T-cell (primary cell): ENCODE measurements around the gene EPB41L2. TPM values are rescaled to one million over a fixed set of nuclear protein-coding genes. Genes with fewer than 3 reads are reported as not detected.

ENCODE experiments used
- ATAC-seq, 4 experiments: fragments of 200-7000 bp in 3 of 4; fragments of 150-1000 bp in 1 of 4; cut with Tn5 transposase; replicated peaks in 1 of 4; 1 replicate in 3 of 4; 2 replicates in 1 of 4; pipeline ENCODE4 v1.10.0; 2021; ENCODE audit warnings: moderate library complexity in 3 of 4, mild to moderate bottlenecking in 2 of 4, moderate number of reproducible peaks in 1 of 4
- CTCF ChIA-PET, 2 donors: fragments of 300-600 bp; sonication (Branson Sonifier 250); formaldehyde crosslinking; loops; one replicate each; lab custom pipeline; 2022; ENCODE audit warnings: antibody characterized with exemption in 2 of 2; lab: Charles Lee
- POLR2A ChIA-PET, 2 donors: fragments of 300-600 bp; sonication (Branson Sonifier 250); formaldehyde crosslinking; loops; one replicate each; lab custom pipeline; 2022; ENCODE audit warnings: antibody characterized with exemption in 2 of 2; lab: Charles Lee
- DNase-seq, 35 experiments: peaks; one replicate each; pipeline versions ENCODE4 v3.0.0 to v3.0.0-alpha.2; 2013 to 2023
- H3K27ac ChIP-seq: one replicate; pipeline ENCODE4 v1.5.1; 2013; ENCODE audit warnings: low read length
- H3K27me3 ChIP-seq, 2 experiments: replicated peaks in 1 of 2; 1 replicate in 1 of 2; 2 replicates in 1 of 2; pipeline versions ENCODE4 v1.6.1 to v1.7.0; 2013; ENCODE audit warnings: low read length in 1 of 2, mixed read lengths in 1 of 2; ENCODE audit not compliant: control insufficient read depth in 2 of 2, insufficient read depth in 2 of 2; ENCODE audit errors: extremely low read depth in 1 of 2
- H3K36me3 ChIP-seq, 2 donors: 1 replicate in 1 of 2; 2 replicates in 1 of 2; pipeline versions ENCODE4 v1.6.1 to v1.7.0; 2013; ENCODE audit warnings: low read length in 1 of 2; ENCODE audit not compliant: control insufficient read depth in 2 of 2, insufficient read depth in 1 of 2; ENCODE audit errors: extremely low read depth in 1 of 2
- H3K4me1 ChIP-seq, 2 experiments: 1 replicate in 1 of 2; 2 replicates in 1 of 2; pipeline versions ENCODE4 v1.6.1 to v1.7.0; 2013; ENCODE audit warnings: low read length in 2 of 2, mixed read lengths in 1 of 2; ENCODE audit not compliant: insufficient read depth in 2 of 2, control insufficient read depth in 1 of 2; ENCODE audit errors: extremely low read depth in 1 of 2
- H3K4me3 ChIP-seq, 2 donors: 1 replicate in 1 of 2; 2 replicates in 1 of 2; pipeline versions ENCODE4 v1.5.1 to v1.7.0; 2013; ENCODE audit warnings: mild to moderate bottlenecking in 2 of 2, low read length in 1 of 2, moderate library complexity in 1 of 2; ENCODE audit not compliant: control insufficient read depth in 1 of 2; ENCODE audit errors: extremely low read depth in 1 of 2
- H3K9me3 ChIP-seq: 2 replicates; pipeline ENCODE4 v1.7.0; 2013
- H3K27ac Mint-ChIP-seq, 2 donors: one replicate each; pipeline ENCODE4 v1.8.0; 2020 to 2021; ENCODE audit warnings: mild to moderate bottlenecking in 2 of 2, mixed read lengths in 2 of 2
- H3K27me3 Mint-ChIP-seq, 2 donors: one replicate each; pipeline ENCODE4 v1.8.0; 2021 to 2022; ENCODE audit warnings: mixed read lengths in 2 of 2
- H3K36me3 Mint-ChIP-seq: one replicate; pipeline ENCODE4 v1.8.0; 2021; ENCODE audit warnings: mixed read lengths
- H3K4me1 Mint-ChIP-seq, 3 donors: one replicate each; pipeline ENCODE4 v1.8.0; 2020 to 2022; ENCODE audit warnings: mixed read lengths in 3 of 3, mild to moderate bottlenecking in 1 of 3
- H3K4me3 Mint-ChIP-seq, 3 donors: one replicate each; pipeline ENCODE4 v1.8.0; 2020 to 2022; ENCODE audit warnings: mild to moderate bottlenecking in 3 of 3, mixed read lengths in 3 of 3, moderate library complexity in 3 of 3
- H3K9me3 Mint-ChIP-seq, 3 donors: one replicate each; pipeline ENCODE4 v1.8.0; 2020 to 2022; ENCODE audit warnings: mixed read lengths in 3 of 3
- WGBS: methylation state at CpG from one replicate; pipeline ENCODE4 v1.1.5; 2013; ENCODE audit warnings: missing lambda C conversion rate; ENCODE audit not compliant: insufficient coverage; 5-methylcytosine and 5-hydroxymethylcytosine counted together
- total RNA-seq, 35 experiments: library from RNA in 6 of 35; stranded (reverse) in 6 of 35; fragments of 120-200 nt in 1 of 35; gene quantifications; one replicate each; pipeline versions ENCODE4 v1.2.1 to v1.2.4 and lab custom pipeline; 2013 to 2026

Gene EPB41L2
- total RNA-seq, 5 donors from 2014 or later (not counting 1 experiment from before 2014, with no cell fraction given): 11.1 to 15.0 (median 13.6) TPM

- H3K4me3 Mint-ChIP-seq: no peak overlapping the region
- Histone ChIP-seq H3K27ac (no peak overlapping the region), H3K36me3 (no peaks in the 10 kb centered on the region), H3K4me1 (no peaks in the 10 kb centered on the region), H3K9me3 (no peaks in the 10 kb centered on the region), H3K27me3 (no peaks in the 10 kb centered on the region), H3K4me3 (no peak overlapping the region)
- H3K27ac Mint-ChIP-seq: no peak overlapping the region
- POLR2A ChIA-PET: interaction anchor here (0.6 to 0.7 kb wide), 3 partner anchors 59 to 1116 kb away, joined by 3 to 6 read pairs (median 3); no protein-coding TSS in a partner anchor
- peaks cover 15% of the 10 kb centered on the region for H3K36me3 Mint-ChIP-seq
- CTCF ChIA-PET: interaction anchor here (0.5 to 1.0 kb wide), 6 partner anchors 11 to 1285 kb away, joined by 3 to 7 read pairs (median 4); no protein-coding TSS in a partner anchor
- no peaks in the 10 kb centered on the region for H3K27me3 Mint-ChIP-seq
- DNase-seq (no peak), ATAC-seq (no peak)
- no peaks in the 10 kb centered on the region for H3K9me3 Mint-ChIP-seq
- H3K4me1 Mint-ChIP-seq: no peaks in the 10 kb centered on the region
- WGBS: 98% methylated on average over 6 of the region's 11 CpGs
These were observed 203.7 kb downstream of the EPB41L2 start for GRCh38 chr6:130859161-130859867.

- POLR2A ChIA-PET: no interaction called here
- Histone ChIP-seq H3K4me3 (no peak overlapping the region), H3K27me3 (no peaks in the 10 kb centered on the region), H3K4me1 (no peaks in the 10 kb centered on the region), H3K36me3 (no peaks in the 10 kb centered on the region), H3K27ac (no peak overlapping the region), H3K9me3 (no peaks in the 10 kb centered on the region)
- DNase-seq: no peak
- CTCF ChIA-PET: interaction anchor here in 1 of 2 donors (1.0 kb wide), 1 partner anchor 12 kb away, joined by 7 read pairs; no protein-coding TSS in a partner anchor
- no peaks in the 10 kb centered on the region for H3K27me3 Mint-ChIP-seq
- H3K4me1 Mint-ChIP-seq: no peaks in the 10 kb centered on the region
- 70% methylated on average over 2 of the region's 2 CpGs for WGBS
- H3K4me3 Mint-ChIP-seq: no peak overlapping the region
- peaks cover 11% of the 10 kb centered on the region for H3K36me3 Mint-ChIP-seq
- ATAC-seq: no peak
- H3K27ac Mint-ChIP-seq: no peak overlapping the region
- H3K9me3 Mint-ChIP-seq: no peaks in the 10 kb centered on the region
These were observed 204.4 kb downstream of the EPB41L2 start for GRCh38 chr6:130858498-130859160.

- Histone ChIP-seq H3K27me3 (no peaks in the 10 kb centered on the region), H3K4me1 (no peaks in the 10 kb centered on the region), H3K4me3 (no peak overlapping the region), H3K9me3 (no peaks in the 10 kb centered on the region), H3K36me3 (no peaks in the 10 kb centered on the region), H3K27ac (no peak overlapping the region)
- DNase-seq (no peak), ATAC-seq (no peak)
- no peak overlapping the region for H3K4me3 Mint-ChIP-seq
- H3K4me1 Mint-ChIP-seq: no peaks in the 10 kb centered on the region
- H3K9me3 Mint-ChIP-seq: no peaks in the 10 kb centered on the region
- 94% methylated on average over 2 of the region's 4 CpGs for WGBS
- CTCF ChIA-PET: interaction anchor here in 1 of 2 donors (0.7 kb wide), 2 partner anchors 698 to 774 kb away, joined by 3 to 9 read pairs; no protein-coding TSS in a partner anchor
- peaks cover 7% of the 10 kb centered on the region for H3K36me3 Mint-ChIP-seq
- H3K27me3 Mint-ChIP-seq: no peaks in the 10 kb centered on the region
- POLR2A ChIA-PET: no interaction called here
- no peak overlapping the region for H3K27ac Mint-ChIP-seq
These were observed 205.0 kb downstream of the EPB41L2 start for GRCh38 chr6:130858054-130858453.

GRCh38 chr6:130853555-130854183, 209.4 kb downstream of the EPB41L2 start:
- no peaks in the 10 kb centered on the region for H3K9me3 Mint-ChIP-seq
- 100% methylated on average over 1 of the region's 5 CpGs for WGBS
- no peak overlapping the region for H3K27ac Mint-ChIP-seq

GRCh38 chr6:130852844-130853554, 210.0 kb downstream of the EPB41L2 start:
- H3K27me3 ChIP-seq: no peaks in the 10 kb centered on the region
- CTCF ChIA-PET: interaction anchor here in 1 of 2 donors (1.4 kb wide), 1 partner anchor 10 kb away, joined by 3 read pairs; no protein-coding TSS in a partner anchor

More at GRCh38 chr6:130853555-130854183, 209.4 kb downstream of the EPB41L2 start:
- peaks cover 2 to 3% of the 10 kb centered on the region in 2 experiments for H3K4me1 ChIP-seq
- ChIA-PET CTCF (interaction anchor here in 1 of 2 donors (1.4 kb wide), 1 partner anchor 11 kb away, joined by 3 read pairs; no protein-coding TSS in a partner anchor), POLR2A (interaction anchor here in 1 of 2 donors (0.6 kb wide), 1 partner anchor 15 kb away, joined by 3 read pairs; no protein-coding TSS in a partner anchor)
- no peak overlapping the region for H3K27ac ChIP-seq
- ATAC-seq (no peak), DNase-seq (no peak)
- no peak overlapping the region for H3K4me3 ChIP-seq
- no peaks in the 10 kb centered on the region for H3K27me3 Mint-ChIP-seq
- peaks cover 4% of the 10 kb centered on the region for H3K36me3 Mint-ChIP-seq
- no peak overlapping the region for H3K4me3 Mint-ChIP-seq
- H3K36me3 ChIP-seq: no peaks in the 10 kb centered on the region
- H3K27me3 ChIP-seq: no peaks in the 10 kb centered on the region
- H3K9me3 ChIP-seq: no peaks in the 10 kb centered on the region
- H3K4me1 Mint-ChIP-seq: peaks cover 0 to 7% (median 3%) of the 10 kb centered on the region in 3 donors

More at GRCh38 chr6:130852844-130853554, 210.0 kb downstream of the EPB41L2 start:
- no peak for DNase-seq
- POLR2A ChIA-PET: interaction anchor here in 1 of 2 donors (0.6 kb wide), 1 partner anchor 16 kb away, joined by 3 read pairs; no protein-coding TSS in a partner anchor
- 70% methylated on average over 2 of the region's 7 CpGs for WGBS
- no peak overlapping the region for H3K4me3 ChIP-seq
- peaks cover 0 to 8% (median 4%) of the 10 kb centered on the region in 3 donors for H3K4me1 Mint-ChIP-seq
- peaks cover 4% of the 10 kb centered on the region for H3K36me3 Mint-ChIP-seq
- peaks cover 2 to 3% of the 10 kb centered on the region in 2 experiments for H3K4me1 ChIP-seq
- no peaks in the 10 kb centered on the region for H3K36me3 ChIP-seq
- no peak overlapping the region for H3K4me3 Mint-ChIP-seq
- no peak overlapping the region for H3K27ac ChIP-seq
- H3K27me3 Mint-ChIP-seq: no peaks in the 10 kb centered on the region
- no peaks in the 10 kb centered on the region for H3K9me3 Mint-ChIP-seq
- H3K9me3 ChIP-seq: no peaks in the 10 kb centered on the region
- no peak for ATAC-seq
- H3K27ac Mint-ChIP-seq: no peak overlapping the region
